Measurements from ENCODE around the gene LNX1.

- no peak for TF ChIP-seq POLR2A (IDR thresholded peaks at IDR 0.05)
- TF ChIP-seq CTCF (IDR thresholded peaks at IDR 0.05) = no peak
Observed at GRCh38 chr4:53514509-53514908, 76.8 kb downstream of the LNX1 start.
